Mesothelial cell of epicardium (in vitro differentiated cells): ENCODE measurements around the gene ZBTB34. TPM values are rescaled to one million over a fixed set of nuclear protein-coding genes. Genes with fewer than 3 reads are reported as not detected.

ENCODE experiments used
- DNase-seq, 2 experiments: peaks; one replicate each; pipeline ENCODE4 v3.0.0; 2021; ENCODE audit warnings: low spot score in 2 of 2; ENCODE audit not compliant: unreplicated experiment in 2 of 2
- H3K27ac Mint-ChIP-seq: 2 replicates; pipeline ENCODE4 v1.8.0; 2021; ENCODE audit warnings: mixed read lengths
- H3K27me3 Mint-ChIP-seq: 2 replicates; pipeline ENCODE4 v1.8.0; 2021; ENCODE audit warnings: low read depth, mixed read lengths
- H3K36me3 Mint-ChIP-seq: 2 replicates; pipeline ENCODE4 v1.8.0; 2021; ENCODE audit warnings: mixed read lengths
- H3K4me1 Mint-ChIP-seq: 2 replicates; pipeline ENCODE4 v1.8.0; 2021; ENCODE audit warnings: mixed read lengths
- H3K4me3 Mint-ChIP-seq: 2 replicates; pipeline ENCODE4 v1.8.0; 2021; ENCODE audit warnings: mild to moderate bottlenecking, moderate library complexity, mixed read lengths
- H3K9me3 Mint-ChIP-seq: 2 replicates; pipeline ENCODE4 v1.8.0; 2021; ENCODE audit warnings: mixed read lengths
- CTCF ChIP-seq: fragments of 200-600 bp; sonication (generic); IDR thresholded peaks from one replicate; pipeline ENCODE4 v1.5.0; 2021; ENCODE audit warnings: antibody characterized with exemption; ENCODE audit not compliant: unreplicated experiment
- total RNA-seq: library from RNA; stranded (reverse); gene quantifications from 3 replicates; pipeline ENCODE4 v1.2.1, GENCODE V29; 2021

The ZBTB34 gene
- total RNA-seq, 1 donor from 2014 or later: 23.3 TPM

- H3K4me1 Mint-ChIP-seq: peaks cover 21% of the 10 kb centered on the region
- no peak overlapping the region for H3K27ac Mint-ChIP-seq
- H3K36me3 Mint-ChIP-seq: no peaks in the 10 kb centered on the region
- H3K27me3 Mint-ChIP-seq: peaks cover 14% of the 10 kb centered on the region
- no peak overlapping the region for H3K4me3 Mint-ChIP-seq
- DNase-seq: peak in 1 of 2 experiments; percentile 17
- no peaks in the 10 kb centered on the region for H3K9me3 Mint-ChIP-seq
- TF ChIP-seq CTCF: no peak
Observed at GRCh38 chr9:126853667-126854066, 6.8 kb upstream of the ZBTB34 start.

GRCh38 chr9:126854734-126855133 is 5.7 kb upstream of the ZBTB34 start:
- Mint-ChIP-seq H3K27me3 (peaks cover 15% of the 10 kb centered on the region), H3K4me1 (peaks cover 21% of the 10 kb centered on the region), H3K9me3 (no peaks in the 10 kb centered on the region), H3K36me3 (no peaks in the 10 kb centered on the region), H3K4me3 (no peak overlapping the region), H3K27ac (peak overlapping the region; percentile 21)
- peak in 1 of 2 experiments; percentile 31 for DNase-seq
- no peak for TF ChIP-seq CTCF

DNA sequence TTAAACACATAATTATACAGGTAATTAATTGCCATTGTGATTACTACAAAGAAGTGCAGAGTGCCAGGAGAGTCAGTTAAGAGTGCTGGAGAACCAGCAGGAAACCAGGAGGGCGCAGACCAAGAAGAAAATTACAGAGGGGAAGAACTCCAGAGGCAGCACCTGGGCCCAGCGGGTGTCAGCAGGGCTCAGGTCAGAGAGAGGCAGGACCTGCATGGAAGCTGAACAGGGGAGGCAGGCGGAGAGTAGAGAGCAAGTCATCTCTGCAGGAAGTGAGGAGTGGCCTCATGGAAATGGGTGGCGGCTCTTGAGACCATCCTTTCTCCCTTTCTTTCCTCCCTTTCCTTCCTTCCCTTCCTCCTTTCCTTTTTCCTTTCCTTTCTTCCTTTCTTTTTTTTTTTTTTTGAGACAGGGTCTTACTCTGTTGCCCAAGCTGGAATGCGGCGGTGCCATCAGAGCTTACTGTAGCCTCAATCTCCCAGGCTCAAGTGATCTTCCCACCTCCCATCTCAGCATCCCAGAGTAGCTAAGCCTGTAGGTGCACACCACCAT is 4.0 kb upstream of the ZBTB34 start:
- Mint-ChIP-seq H3K27ac (no peak overlapping the region), H3K27me3 (peaks cover 15% of the 10 kb centered on the region), H3K36me3 (no peaks in the 10 kb centered on the region), H3K4me3 (no peak overlapping the region), H3K9me3 (no peaks in the 10 kb centered on the region), H3K4me1 (peaks cover 24% of the 10 kb centered on the region)
- DNase-seq: no peak
- TF ChIP-seq CTCF: no peak

DNA sequence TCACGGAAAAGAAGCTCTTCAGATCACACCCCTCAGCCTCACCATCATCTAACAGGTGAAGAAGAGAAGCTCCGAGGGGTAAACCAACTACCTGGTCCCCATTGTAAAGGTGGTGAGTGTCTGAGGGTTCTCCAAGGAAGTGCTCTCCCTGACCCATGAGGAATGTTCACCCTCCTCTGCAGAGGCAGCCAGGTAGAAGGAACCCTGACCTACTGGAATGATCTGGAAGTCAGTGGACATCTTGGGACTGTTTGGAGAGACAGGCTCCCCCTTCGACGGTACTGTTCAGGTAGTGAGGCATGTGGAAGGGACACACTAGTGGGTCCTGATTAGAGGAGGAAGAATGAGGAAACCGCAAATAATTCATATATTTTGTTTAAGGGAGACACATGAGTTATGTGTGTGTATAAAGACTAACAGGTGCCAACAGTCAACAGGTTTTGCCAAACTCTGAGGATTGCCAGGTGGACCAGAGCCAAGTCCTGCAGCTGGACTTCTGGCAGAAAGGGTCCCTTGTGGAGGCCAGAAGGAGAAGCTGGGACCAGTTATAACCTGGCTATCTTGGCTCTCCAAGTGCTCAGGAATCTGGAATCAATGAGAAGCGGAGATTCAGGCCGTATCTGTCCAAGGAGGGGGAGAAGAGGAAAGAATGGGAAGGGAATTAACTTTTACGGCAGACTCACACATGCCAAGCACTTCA is 3.0 kb upstream of the ZBTB34 start:
- no peaks in the 10 kb centered on the region for H3K9me3 Mint-ChIP-seq
- H3K27ac Mint-ChIP-seq: no peak overlapping the region
- peaks cover 27% of the 10 kb centered on the region for H3K4me1 Mint-ChIP-seq
- H3K4me3 Mint-ChIP-seq: no peak overlapping the region
- H3K36me3 Mint-ChIP-seq: no peaks in the 10 kb centered on the region
- TF ChIP-seq CTCF: no peak
- DNase-seq: no peak
- H3K27me3 Mint-ChIP-seq: peaks cover 15% of the 10 kb centered on the region

- no peak overlapping the region for H3K27ac Mint-ChIP-seq
- peak overlapping the region; percentile 74 for H3K4me3 Mint-ChIP-seq
- peaks cover 36% of the 10 kb centered on the region for H3K4me1 Mint-ChIP-seq
- DNase-seq: no peak
- no peaks in the 10 kb centered on the region for H3K36me3 Mint-ChIP-seq
- H3K27me3 Mint-ChIP-seq: peaks cover 15% of the 10 kb centered on the region
- TF ChIP-seq CTCF: no peak
- H3K9me3 Mint-ChIP-seq: no peaks in the 10 kb centered on the region
Observed at GRCh38 chr9:126859111-126859510, 1.3 kb upstream of the ZBTB34 start.
